GM23338 (cell line): ENCODE results near the gene P2RY8. TPM values are rescaled to one million over a fixed set of nuclear protein-coding genes. Genes with fewer than 3 reads are reported as not detected.

ENCODE experiments used
- ATAC-seq: fragments of 200-7000 bp; cut with Tn5 transposase; 3 replicates; pipeline ENCODE4 v1.9.1; 2020
- DNase-seq: peaks from one replicate; pipeline ENCODE4 v3.0.0-alpha.2; 2015; ENCODE audit warnings: low spot score
- H2AFZ ChIP-seq: fragments of 200-600 bp; sonication (generic); 2 replicates; pipeline ENCODE4 v1.8.0; 2016; ENCODE audit warnings: antibody characterized with exemption, mild to moderate bottlenecking, moderate library complexity
- H3F3A ChIP-seq: fragments of 200-600 bp; sonication (generic); replicated peaks from 2 replicates; pipeline ENCODE4 v1.8.0; 2017; ENCODE audit warnings: antibody characterized with exemption, mixed run types, low read depth
- H3K27ac ChIP-seq: fragments of 200-600 bp; sonication (generic); 2 replicates; pipeline ENCODE4 v1.6.1; 2016; ENCODE audit warnings: low read depth
- H3K27me3 ChIP-seq: fragments of 200-600 bp; sonication (generic); 2 replicates; pipeline ENCODE4 v1.8.0; 2016; ENCODE audit warnings: mild to moderate bottlenecking, mixed run types, moderate library complexity; ENCODE audit not compliant: insufficient read depth
- H3K36me3 ChIP-seq: fragments of 200-600 bp; sonication (generic); 2 replicates; pipeline ENCODE4 v1.8.0; 2016; ENCODE audit warnings: mild to moderate bottlenecking; ENCODE audit not compliant: insufficient read depth
- H3K4me1 ChIP-seq: fragments of 200-600 bp; sonication (generic); 2 replicates; pipeline ENCODE4 v1.8.0; 2016; ENCODE audit warnings: mild to moderate bottlenecking, moderate library complexity; ENCODE audit not compliant: insufficient read depth
- H3K4me2 ChIP-seq: fragments of 200-600 bp; sonication (generic); 2 replicates; pipeline ENCODE4 v1.7.1; 2017; ENCODE audit warnings: mixed run types
- H3K4me3 ChIP-seq: fragments of 200-600 bp; sonication (generic); 2 replicates; pipeline ENCODE4 v1.6.1; 2016; ENCODE audit warnings: mixed run types
- H3K79me2 ChIP-seq: fragments of 200-600 bp; sonication (generic); replicated peaks from 2 replicates; pipeline ENCODE4 v1.8.0; 2017; ENCODE audit warnings: mild to moderate bottlenecking; ENCODE audit not compliant: insufficient read depth
- H3K9me2 ChIP-seq: fragments of 200-600 bp; sonication (generic); 2 replicates; pipeline ENCODE4 v1.8.0; 2017; ENCODE audit not compliant: insufficient read depth
- H4K20me1 ChIP-seq: fragments of 200-600 bp; sonication (generic); replicated peaks from 2 replicates; pipeline ENCODE4 v1.8.0; 2017; ENCODE audit warnings: mild to moderate bottlenecking; ENCODE audit not compliant: insufficient read depth
- H3K27ac Mint-ChIP-seq: 2 replicates; pipeline ENCODE4 v1.8.0; 2020; ENCODE audit warnings: inconsistent platforms, mild to moderate bottlenecking, moderate library complexity, mixed read lengths
- H3K27me3 Mint-ChIP-seq: 3 replicates; pipeline ENCODE4 v1.8.0; 2022; ENCODE audit warnings: low read depth, mild to moderate bottlenecking, moderate library complexity, mixed read lengths, inconsistent platforms; ENCODE audit not compliant: insufficient read depth, poor library complexity
- H3K36me3 Mint-ChIP-seq: 3 replicates; pipeline ENCODE4 v1.8.0; 2021; ENCODE audit warnings: low read depth, mild to moderate bottlenecking, inconsistent platforms, moderate library complexity, mixed read lengths
- H3K4me1 Mint-ChIP-seq: 3 replicates; pipeline ENCODE4 v1.8.0; 2020; ENCODE audit warnings: mild to moderate bottlenecking, inconsistent platforms, mixed read lengths
- H3K4me3 Mint-ChIP-seq: 3 replicates; pipeline ENCODE4 v1.8.0; 2021; ENCODE audit warnings: moderate library complexity, mild to moderate bottlenecking, inconsistent platforms, mixed read lengths
- H3K9me3 Mint-ChIP-seq: 3 replicates; pipeline ENCODE4 v1.8.0; 2020; ENCODE audit warnings: moderate library complexity, mild to moderate bottlenecking, inconsistent platforms, mixed read lengths
- CREB1 ChIP-seq: fragments of 250-450 bp; sonication (Bioruptor Pico); IDR thresholded peaks from 2 replicates; pipeline ENCODE4 v1.5.0; 2020; ENCODE audit warnings: low read depth, mild to moderate bottlenecking, moderate library complexity
- EZH2 ChIP-seq: fragments of 200-600 bp; sonication (generic); IDR thresholded peaks from one replicate; pipeline ENCODE4 v1.8.0; 2017; ENCODE audit warnings: antibody characterized with exemption, mild to moderate bottlenecking, low read depth; ENCODE audit not compliant: unreplicated experiment
- EZH2phosphoT487 ChIP-seq: fragments of 200-600 bp; sonication (generic); IDR thresholded peaks from one replicate; pipeline ENCODE4 v1.8.1; 2018; ENCODE audit warnings: antibody characterized with exemption; ENCODE audit not compliant: unreplicated experiment
- JUNB ChIP-seq: IDR thresholded peaks from one replicate; pipeline ENCODE4 v1.6.1; 2016; ENCODE audit warnings: antibody characterized with exemption; ENCODE audit not compliant: unreplicated experiment
- NANOG ChIP-seq: IDR thresholded peaks from 2 replicates; pipeline ENCODE4 v1.6.1; 2016; ENCODE audit warnings: antibody characterized with exemption, borderline replicate concordance
- POLR2AphosphoS5 ChIP-seq: IDR thresholded peaks from 2 replicates; pipeline ENCODE4 v1.6.1; 2016; ENCODE audit warnings: antibody characterized with exemption, low read depth
- STAT1 ChIP-seq: IDR thresholded peaks from one replicate; pipeline ENCODE4 v1.6.1; 2016; ENCODE audit warnings: antibody characterized with exemption; ENCODE audit not compliant: unreplicated experiment
- ZNF114 ChIP-seq: fragments of 250-450 bp; sonication (Bioruptor Pico); IDR thresholded peaks from 2 replicates; pipeline ENCODE4 v1.5.0; 2020; ENCODE audit warnings: mild to moderate bottlenecking, moderate library complexity
- ZNF331 ChIP-seq: fragments of 250-450 bp; sonication (Bioruptor Pico); IDR thresholded peaks from 2 replicates; pipeline ENCODE4 v1.5.0; 2020; ENCODE audit warnings: low read depth, mild to moderate bottlenecking, moderate library complexity
- polyA plus RNA-seq: library from polyadenylated mRNA; unstranded; fragments of >200 nt; fragmentation: Nextera tagmentation; extraction: Ambion mirVana; gene quantifications from 2 replicates; pipeline ENCODE4 v1.2.1, GENCODE V29; 2016
- total RNA-seq: library from RNA; depleted of rRNA; stranded (reverse); fragments of >200 nt; shearing (Covaris generic); gene quantifications from 2 replicates; pipeline ENCODE4 v1.2.3, GENCODE V29; 2014
- TF ChIP-seq, protein P1 (sequence below): IDR thresholded peaks from one replicate; pipeline ENCODE4 v1.6.1; 2018; ENCODE audit warnings: antibody characterized with exemption; ENCODE audit not compliant: unreplicated experiment
- TF ChIP-seq, protein P2 (sequence below): IDR thresholded peaks from 2 replicates; pipeline ENCODE4 v1.6.1; 2016; ENCODE audit warnings: antibody characterized with exemption
- TF ChIP-seq, protein P3 (sequence below), 2 experiments: fragments of 200-600 bp in 1 of 2; sonication (generic) in 1 of 2; conservative IDR thresholded peaks; 2 replicates each; pipeline versions ENCODE4 v1.5.1 to v1.6.1; 2016 to 2017; ENCODE audit warnings: antibody characterized with exemption in 2 of 2, low read depth in 2 of 2, mild to moderate bottlenecking in 2 of 2, moderate library complexity in 1 of 2
- TF ChIP-seq, protein P4 (sequence below): fragments of 250-450 bp; sonication (Bioruptor Pico); IDR thresholded peaks from 2 replicates; pipeline ENCODE4 v1.5.0; 2020; ENCODE audit warnings: mild to moderate bottlenecking, moderate library complexity

Gene P2RY8
- total and polyA plus RNA-seq, 2 experiments from 2014 or later: 0.24 TPM; not detected in 1

DNA sequence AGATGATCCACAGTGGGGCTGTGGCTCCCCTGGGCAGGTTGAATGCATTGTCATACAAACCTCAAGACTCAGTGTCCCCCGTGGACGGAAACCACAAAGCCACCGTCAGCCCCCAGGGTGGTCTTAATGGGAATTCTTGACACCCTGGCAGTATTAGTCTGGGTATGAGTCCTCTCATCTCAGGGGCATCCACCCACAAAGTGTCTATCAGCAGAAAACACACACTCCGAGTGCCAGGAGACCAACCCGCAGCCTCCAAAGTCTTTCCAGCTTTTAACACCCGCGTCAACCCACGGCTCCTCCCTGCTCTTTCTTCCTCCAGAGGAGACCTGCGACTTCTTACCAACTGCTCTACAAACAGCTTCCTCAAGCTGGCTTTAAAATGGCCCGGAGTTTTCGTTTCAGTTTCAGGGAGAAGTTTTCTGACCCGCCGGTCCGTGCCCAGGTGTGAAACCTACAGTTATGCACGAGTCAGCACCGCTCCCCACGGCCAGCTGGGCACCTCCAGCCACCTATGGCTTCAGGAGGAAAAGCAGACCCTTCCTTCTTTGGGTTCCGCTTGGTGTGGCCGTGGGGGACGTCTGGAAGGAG, 69.9 kb downstream of the P2RY8 start:
- no peak overlapping the region for H3K4me3 Mint-ChIP-seq
- peaks cover 12% of the 10 kb centered on the region; the same call in 2 of the 3 replicates for H3K36me3 Mint-ChIP-seq
- Histone ChIP-seq H3K36me3 (no peaks in the 10 kb centered on the region), H3F3A (no peaks in the 10 kb centered on the region), H2AFZ (no peak overlapping the region), H3K27ac (no peak overlapping the region), H3K4me3 (no peak overlapping the region), H4K20me1 (no peaks in the 10 kb centered on the region), H3K27me3 (no peaks in the 10 kb centered on the region), H3K4me2 (no peak overlapping the region), H3K4me1 (no peaks in the 10 kb centered on the region), H3K79me2 (no peaks in the 10 kb centered on the region), H3K9me2 (no peaks in the 10 kb centered on the region)
- H3K27ac Mint-ChIP-seq: no peak overlapping the region; the same call in 1 of the 2 replicates
- peaks cover 70% of the 10 kb centered on the region for H3K9me3 Mint-ChIP-seq
- DNase-seq: no peak
- TF ChIP-seq ZNF331 (CRISPR knock-in tag) (no peak), JUNB (no peak), POLR2AphosphoS5 (no peak), EZH2 (no peak), STAT1 (no peak), ZNF114 (CRISPR knock-in tag) (no peak), CREB1 (no peak), NANOG (no peak), EZH2phosphoT487 (no peak)
- TF ChIP-seq, protein P1, sequence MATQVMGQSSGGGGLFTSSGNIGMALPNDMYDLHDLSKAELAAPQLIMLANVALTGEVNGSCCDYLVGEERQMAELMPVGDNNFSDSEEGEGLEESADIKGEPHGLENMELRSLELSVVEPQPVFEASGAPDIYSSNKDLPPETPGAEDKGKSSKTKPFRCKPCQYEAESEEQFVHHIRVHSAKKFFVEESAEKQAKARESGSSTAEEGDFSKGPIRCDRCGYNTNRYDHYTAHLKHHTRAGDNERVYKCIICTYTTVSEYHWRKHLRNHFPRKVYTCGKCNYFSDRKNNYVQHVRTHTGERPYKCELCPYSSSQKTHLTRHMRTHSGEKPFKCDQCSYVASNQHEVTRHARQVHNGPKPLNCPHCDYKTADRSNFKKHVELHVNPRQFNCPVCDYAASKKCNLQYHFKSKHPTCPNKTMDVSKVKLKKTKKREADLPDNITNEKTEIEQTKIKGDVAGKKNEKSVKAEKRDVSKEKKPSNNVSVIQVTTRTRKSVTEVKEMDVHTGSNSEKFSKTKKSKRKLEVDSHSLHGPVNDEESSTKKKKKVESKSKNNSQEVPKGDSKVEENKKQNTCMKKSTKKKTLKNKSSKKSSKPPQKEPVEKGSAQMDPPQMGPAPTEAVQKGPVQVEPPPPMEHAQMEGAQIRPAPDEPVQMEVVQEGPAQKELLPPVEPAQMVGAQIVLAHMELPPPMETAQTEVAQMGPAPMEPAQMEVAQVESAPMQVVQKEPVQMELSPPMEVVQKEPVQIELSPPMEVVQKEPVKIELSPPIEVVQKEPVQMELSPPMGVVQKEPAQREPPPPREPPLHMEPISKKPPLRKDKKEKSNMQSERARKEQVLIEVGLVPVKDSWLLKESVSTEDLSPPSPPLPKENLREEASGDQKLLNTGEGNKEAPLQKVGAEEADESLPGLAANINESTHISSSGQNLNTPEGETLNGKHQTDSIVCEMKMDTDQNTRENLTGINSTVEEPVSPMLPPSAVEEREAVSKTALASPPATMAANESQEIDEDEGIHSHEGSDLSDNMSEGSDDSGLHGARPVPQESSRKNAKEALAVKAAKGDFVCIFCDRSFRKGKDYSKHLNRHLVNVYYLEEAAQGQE: no peak
- TF ChIP-seq, protein P2, sequence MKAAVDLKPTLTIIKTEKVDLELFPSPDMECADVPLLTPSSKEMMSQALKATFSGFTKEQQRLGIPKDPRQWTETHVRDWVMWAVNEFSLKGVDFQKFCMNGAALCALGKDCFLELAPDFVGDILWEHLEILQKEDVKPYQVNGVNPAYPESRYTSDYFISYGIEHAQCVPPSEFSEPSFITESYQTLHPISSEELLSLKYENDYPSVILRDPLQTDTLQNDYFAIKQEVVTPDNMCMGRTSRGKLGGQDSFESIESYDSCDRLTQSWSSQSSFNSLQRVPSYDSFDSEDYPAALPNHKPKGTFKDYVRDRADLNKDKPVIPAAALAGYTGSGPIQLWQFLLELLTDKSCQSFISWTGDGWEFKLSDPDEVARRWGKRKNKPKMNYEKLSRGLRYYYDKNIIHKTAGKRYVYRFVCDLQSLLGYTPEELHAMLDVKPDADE: no peak
- TF ChIP-seq, protein P3, sequence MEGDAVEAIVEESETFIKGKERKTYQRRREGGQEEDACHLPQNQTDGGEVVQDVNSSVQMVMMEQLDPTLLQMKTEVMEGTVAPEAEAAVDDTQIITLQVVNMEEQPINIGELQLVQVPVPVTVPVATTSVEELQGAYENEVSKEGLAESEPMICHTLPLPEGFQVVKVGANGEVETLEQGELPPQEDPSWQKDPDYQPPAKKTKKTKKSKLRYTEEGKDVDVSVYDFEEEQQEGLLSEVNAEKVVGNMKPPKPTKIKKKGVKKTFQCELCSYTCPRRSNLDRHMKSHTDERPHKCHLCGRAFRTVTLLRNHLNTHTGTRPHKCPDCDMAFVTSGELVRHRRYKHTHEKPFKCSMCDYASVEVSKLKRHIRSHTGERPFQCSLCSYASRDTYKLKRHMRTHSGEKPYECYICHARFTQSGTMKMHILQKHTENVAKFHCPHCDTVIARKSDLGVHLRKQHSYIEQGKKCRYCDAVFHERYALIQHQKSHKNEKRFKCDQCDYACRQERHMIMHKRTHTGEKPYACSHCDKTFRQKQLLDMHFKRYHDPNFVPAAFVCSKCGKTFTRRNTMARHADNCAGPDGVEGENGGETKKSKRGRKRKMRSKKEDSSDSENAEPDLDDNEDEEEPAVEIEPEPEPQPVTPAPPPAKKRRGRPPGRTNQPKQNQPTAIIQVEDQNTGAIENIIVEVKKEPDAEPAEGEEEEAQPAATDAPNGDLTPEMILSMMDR (conservative IDR thresholded peaks at IDR 0.05; ENCODE audit: low read depth in 2 of 2): no peak
- TF ChIP-seq, protein P4, sequence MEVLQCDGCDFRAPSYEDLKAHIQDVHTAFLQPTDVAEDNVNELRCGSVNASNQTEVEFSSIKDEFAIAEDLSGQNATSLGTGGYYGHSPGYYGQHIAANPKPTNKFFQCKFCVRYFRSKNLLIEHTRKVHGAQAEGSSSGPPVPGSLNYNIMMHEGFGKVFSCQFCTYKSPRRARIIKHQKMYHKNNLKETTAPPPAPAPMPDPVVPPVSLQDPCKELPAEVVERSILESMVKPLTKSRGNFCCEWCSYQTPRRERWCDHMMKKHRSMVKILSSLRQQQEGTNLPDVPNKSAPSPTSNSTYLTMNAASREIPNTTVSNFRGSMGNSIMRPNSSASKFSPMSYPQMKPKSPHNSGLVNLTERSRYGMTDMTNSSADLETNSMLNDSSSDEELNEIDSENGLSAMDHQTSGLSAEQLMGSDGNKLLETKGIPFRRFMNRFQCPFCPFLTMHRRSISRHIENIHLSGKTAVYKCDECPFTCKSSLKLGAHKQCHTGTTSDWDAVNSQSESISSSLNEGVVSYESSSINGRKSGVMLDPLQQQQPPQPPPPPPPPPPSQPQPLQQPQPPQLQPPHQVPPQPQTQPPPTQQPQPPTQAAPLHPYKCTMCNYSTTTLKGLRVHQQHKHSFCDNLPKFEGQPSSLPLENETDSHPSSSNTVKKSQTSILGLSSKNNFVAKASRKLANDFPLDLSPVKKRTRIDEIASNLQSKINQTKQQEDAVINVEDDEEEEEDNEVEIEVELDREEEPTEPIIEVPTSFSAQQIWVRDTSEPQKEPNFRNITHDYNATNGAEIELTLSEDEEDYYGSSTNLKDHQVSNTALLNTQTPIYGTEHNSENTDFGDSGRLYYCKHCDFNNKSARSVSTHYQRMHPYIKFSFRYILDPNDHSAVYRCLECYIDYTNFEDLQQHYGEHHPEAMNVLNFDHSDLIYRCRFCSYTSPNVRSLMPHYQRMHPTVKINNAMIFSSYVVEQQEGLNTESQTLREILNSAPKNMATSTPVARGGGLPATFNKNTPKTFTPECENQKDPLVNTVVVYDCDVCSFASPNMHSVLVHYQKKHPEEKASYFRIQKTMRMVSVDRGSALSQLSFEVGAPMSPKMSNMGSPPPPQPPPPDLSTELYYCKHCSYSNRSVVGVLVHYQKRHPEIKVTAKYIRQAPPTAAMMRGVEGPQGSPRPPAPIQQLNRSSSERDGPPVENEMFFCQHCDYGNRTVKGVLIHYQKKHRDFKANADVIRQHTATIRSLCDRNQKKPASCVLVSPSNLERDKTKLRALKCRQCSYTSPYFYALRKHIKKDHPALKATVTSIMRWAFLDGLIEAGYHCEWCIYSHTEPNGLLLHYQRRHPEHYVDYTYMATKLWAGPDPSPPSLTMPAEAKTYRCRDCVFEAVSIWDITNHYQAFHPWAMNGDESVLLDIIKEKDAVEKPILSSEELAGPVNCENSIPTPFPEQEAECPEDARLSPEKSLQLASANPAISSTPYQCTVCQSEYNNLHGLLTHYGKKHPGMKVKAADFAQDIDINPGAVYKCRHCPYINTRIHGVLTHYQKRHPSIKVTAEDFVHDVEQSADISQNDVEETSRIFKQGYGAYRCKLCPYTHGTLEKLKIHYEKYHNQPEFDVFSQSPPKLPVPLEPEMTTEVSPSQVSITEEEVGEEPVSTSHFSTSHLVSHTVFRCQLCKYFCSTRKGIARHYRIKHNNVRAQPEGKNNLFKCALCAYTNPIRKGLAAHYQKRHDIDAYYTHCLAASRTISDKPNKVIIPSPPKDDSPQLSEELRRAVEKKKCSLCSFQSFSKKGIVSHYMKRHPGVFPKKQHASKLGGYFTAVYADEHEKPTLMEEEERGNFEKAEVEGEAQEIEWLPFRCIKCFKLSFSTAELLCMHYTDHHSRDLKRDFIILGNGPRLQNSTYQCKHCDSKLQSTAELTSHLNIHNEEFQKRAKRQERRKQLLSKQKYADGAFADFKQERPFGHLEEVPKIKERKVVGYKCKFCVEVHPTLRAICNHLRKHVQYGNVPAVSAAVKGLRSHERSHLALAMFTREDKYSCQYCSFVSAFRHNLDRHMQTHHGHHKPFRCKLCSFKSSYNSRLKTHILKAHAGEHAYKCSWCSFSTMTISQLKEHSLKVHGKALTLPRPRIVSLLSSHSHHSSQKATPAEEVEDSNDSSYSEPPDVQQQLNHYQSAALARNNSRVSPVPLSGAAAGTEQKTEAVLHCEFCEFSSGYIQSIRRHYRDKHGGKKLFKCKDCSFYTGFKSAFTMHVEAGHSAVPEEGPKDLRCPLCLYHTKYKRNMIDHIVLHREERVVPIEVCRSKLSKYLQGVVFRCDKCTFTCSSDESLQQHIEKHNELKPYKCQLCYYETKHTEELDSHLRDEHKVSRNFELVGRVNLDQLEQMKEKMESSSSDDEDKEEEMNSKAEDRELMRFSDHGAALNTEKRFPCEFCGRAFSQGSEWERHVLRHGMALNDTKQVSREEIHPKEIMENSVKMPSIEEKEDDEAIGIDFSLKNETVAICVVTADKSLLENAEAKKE (CRISPR knock-in tag): no peak
- H3K4me1 Mint-ChIP-seq: peaks cover 5% of the 10 kb centered on the region; the same call in 1 of the 3 replicates
- H3K27me3 Mint-ChIP-seq: peaks cover 12% of the 10 kb centered on the region
- no peak for ATAC-seq
